HCT116 (cell line): ENCODE data around the gene GPRIN2. TPM values are rescaled to one million over a fixed set of nuclear protein-coding genes. Genes with fewer than 3 reads are reported as not detected.
A peak's percentile ranks its signal among the peaks of the same experiment; 100 is the strongest.

Experiments
- ATAC-seq: fragments of 200-7000 bp; cut with Tn5 transposase; 2 replicates; pipeline ENCODE4 v1.9.1; 2020; ENCODE audit warnings: mild to moderate bottlenecking, moderate library complexity
- BruUV-seq: library from RNA; stranded (reverse); fragments of 400-500 nt; replicated peaks from 2 replicates; lab custom pipeline; 2021; lab: Mats Ljungman, UMichigan
- CTCF ChIA-PET: fragments of 300-600 bp; sonication (Branson Sonifier 250); formaldehyde crosslinking; loops from one replicate; lab custom pipeline; 2021; ENCODE audit warnings: antibody characterized with exemption; lab: Charles Lee
- POLR2A ChIA-PET: fragments of 300-600, 350-600 bp; sonication (Branson Sonifier 250); formaldehyde crosslinking; loops from one replicate; lab custom pipeline; 2021; ENCODE audit warnings: antibody characterized with exemption; lab: Charles Lee
- RAD21 ChIA-PET, 2 experiments: fragments of 300-600 bp; sonication (Branson Sonifier 250); formaldehyde crosslinking; loops; one replicate each; lab custom pipeline; 2023; ENCODE audit warnings: low total read pairs in 2 of 2; ENCODE audit not compliant: uncharacterized antibody in 2 of 2, unreplicated experiment in 2 of 2, low non-redundant PET in 1 of 2; lab: Charles Lee
- DNase-seq: peaks from one replicate; pipeline ENCODE4 v3.0.0-alpha.2; 2010; ENCODE audit warnings: low read depth, low spot score
- H2AFZ ChIP-seq: fragments of 200-600 bp; shearing (Covaris generic), sonication (generic); 2 replicates; pipeline ENCODE4 v1.6.1; 2017; ENCODE audit warnings: low read depth, mixed run types, mixed read lengths, antibody characterized with exemption, low read length; ENCODE audit not compliant: poor library complexity, severe bottlenecking
- H3K27ac ChIP-seq: 2 replicates; pipeline ENCODE4 v1.5.1; 2012; ENCODE audit warnings: low read depth, low read length
- H3K27me3 ChIP-seq: fragments of 200-600 bp; sonication (generic); 2 replicates; pipeline ENCODE4 v1.6.1; 2016; ENCODE audit warnings: mixed run types, low read length, mixed read lengths; ENCODE audit not compliant: insufficient read depth
- H3K36me3 ChIP-seq, 2 experiments: fragments of 200-500 bp in 1 of 2; fragments of 200-600 bp in 1 of 2; sonication (Bioruptor generic) in 1 of 2; sonication (generic) in 1 of 2; 2 replicates each; pipeline versions ENCODE4 v1.5.1 to v1.6.1; 2014 to 2016; ENCODE audit warnings: low read length in 2 of 2, inconsistent platforms in 1 of 2, mixed read lengths in 1 of 2, mixed run types in 1 of 2; ENCODE audit not compliant: insufficient read depth in 2 of 2, control insufficient read depth in 1 of 2
- H3K4me1 ChIP-seq, 2 experiments: fragments of 200-600 bp in 1 of 2; sonication (generic) in 1 of 2; 2 replicates each; pipeline versions ENCODE4 v1.5.1 to v1.6.1; 2012 to 2017; ENCODE audit warnings: low read length in 2 of 2, inconsistent platforms in 1 of 2, mild to moderate bottlenecking in 1 of 2, mixed read lengths in 1 of 2, mixed run types in 1 of 2, moderate library complexity in 1 of 2; ENCODE audit not compliant: insufficient read depth in 2 of 2, control insufficient read depth in 1 of 2
- H3K4me2 ChIP-seq: fragments of 200-600 bp; sonication (generic); 2 replicates; pipeline ENCODE4 v1.6.1; 2017; ENCODE audit warnings: mixed run types, low read length, mixed read lengths
- H3K4me3 ChIP-seq, 2 experiments: fragments of 200-600 bp in 1 of 2; sonication (generic) in 1 of 2; replicated peaks in 1 of 2; 2 replicates each; pipeline ENCODE4 v1.5.1; 2011 to 2016; ENCODE audit warnings: low read length in 2 of 2, control low read depth in 1 of 2, low read depth in 1 of 2, mild to moderate bottlenecking in 1 of 2, mixed read lengths in 1 of 2, mixed run types in 1 of 2
- H3K79me2 ChIP-seq: fragments of 200-600 bp; sonication (generic); 2 replicates; pipeline ENCODE4 v1.6.1; 2017; ENCODE audit warnings: mild to moderate bottlenecking, mixed run types, low read length, moderate library complexity, mixed read lengths; ENCODE audit not compliant: insufficient read depth
- H3K9ac ChIP-seq: fragments of 200-600 bp; sonication (generic); 2 replicates; pipeline ENCODE4 v1.6.1; 2016; ENCODE audit warnings: low read length, mixed read lengths
- H3K9me2 ChIP-seq: fragments of 200-600 bp; sonication (generic), shearing (Covaris generic); 2 replicates; pipeline ENCODE4 v1.6.1; 2017; ENCODE audit warnings: mixed run types, mild to moderate bottlenecking, moderate library complexity; ENCODE audit not compliant: insufficient read depth
- H3K9me3 ChIP-seq, 2 experiments: fragments of 200-500 bp in 1 of 2; fragments of 200-600 bp in 1 of 2; sonication (Bioruptor generic) in 1 of 2; sonication (generic) in 1 of 2; 2 replicates each; pipeline ENCODE4 v1.6.1; 2014 to 2017; ENCODE audit warnings: low read length in 2 of 2, mixed read lengths in 2 of 2, inconsistent platforms in 1 of 2, low read depth in 1 of 2, mild to moderate bottlenecking in 1 of 2, mixed run types in 1 of 2, moderate library complexity in 1 of 2; ENCODE audit not compliant: control insufficient read depth in 1 of 2, insufficient read depth in 1 of 2
- H4K20me1 ChIP-seq: fragments of 200-600 bp; sonication (generic), shearing (Covaris generic); 2 replicates; pipeline ENCODE4 v1.6.1; 2017; ENCODE audit warnings: mixed run types, mild to moderate bottlenecking, moderate library complexity; ENCODE audit not compliant: insufficient read depth
- CBX3 ChIP-seq: IDR thresholded peaks from 2 replicates; pipeline ENCODE4 v1.6.1; 2012; ENCODE audit warnings: low read depth
- CEBPB ChIP-seq: IDR thresholded peaks from 2 replicates; pipeline ENCODE4 v1.6.1; 2012; ENCODE audit warnings: low read depth
- EGR1 ChIP-seq: IDR thresholded peaks from 2 replicates; pipeline ENCODE4 v1.6.1; 2012; ENCODE audit warnings: low read depth
- ELF1 ChIP-seq: IDR thresholded peaks from 2 replicates; pipeline ENCODE4 v1.6.1; 2012; ENCODE audit warnings: low read depth, borderline replicate concordance
- EZH2 ChIP-seq: fragments of 200-600 bp; sonication (generic); IDR thresholded peaks from 2 replicates; pipeline ENCODE4 v1.6.1; 2017; ENCODE audit warnings: antibody characterized with exemption, mixed run types
- RAD21 ChIP-seq: IDR thresholded peaks from 2 replicates; pipeline ENCODE4 v1.6.1; 2012; ENCODE audit warnings: low read depth, mild to moderate bottlenecking
- REST ChIP-seq: IDR thresholded peaks from 2 replicates; pipeline ENCODE4 v1.6.1; 2012; ENCODE audit warnings: low read depth
- SIN3A ChIP-seq: IDR thresholded peaks from 2 replicates; pipeline ENCODE4 v1.6.1; 2012; ENCODE audit warnings: low read depth
- TCF7L2 ChIP-seq: IDR thresholded peaks from 2 replicates; pipeline ENCODE4 v1.7.0; 2011; ENCODE audit warnings: borderline replicate concordance, inconsistent platforms; ENCODE audit not compliant: insufficient read depth, insufficient read length; ENCODE audit errors: extremely low read depth
- YY1 ChIP-seq: IDR thresholded peaks from 2 replicates; pipeline ENCODE4 v1.6.1; 2011; ENCODE audit warnings: low read length, low read depth, moderate library complexity, mild to moderate bottlenecking; ENCODE audit not compliant: insufficient replicate concordance; ENCODE audit errors: extremely low read depth
- ZFX ChIP-seq: fragments of 450-650 bp; IDR thresholded peaks from 2 replicates; pipeline ENCODE4 v1.6.1; 2017
- ZNF274 ChIP-seq: fragments of 200-500 bp; sonication (Bioruptor generic); IDR thresholded peaks from 2 replicates; pipeline ENCODE4 v1.6.1; 2014; ENCODE audit warnings: mild to moderate bottlenecking, low read depth, low read length, inconsistent platforms
- intact Hi-C: fragments of 100-400 bp; cut with micrococcal nuclease; formaldehyde crosslinking; loops from 2 replicates; pipeline ENCODE4 v1.10.0; 2022
- total RNA-seq: library from RNA; stranded (reverse); gene quantifications from one replicate; pipeline ENCODE4 v1.2.1, GENCODE V29; 2021; ENCODE audit not compliant: unreplicated experiment

Gene GPRIN2
- total RNA-seq, 1 experiment from 2014 or later, result 1.7 TPM

DNA sequence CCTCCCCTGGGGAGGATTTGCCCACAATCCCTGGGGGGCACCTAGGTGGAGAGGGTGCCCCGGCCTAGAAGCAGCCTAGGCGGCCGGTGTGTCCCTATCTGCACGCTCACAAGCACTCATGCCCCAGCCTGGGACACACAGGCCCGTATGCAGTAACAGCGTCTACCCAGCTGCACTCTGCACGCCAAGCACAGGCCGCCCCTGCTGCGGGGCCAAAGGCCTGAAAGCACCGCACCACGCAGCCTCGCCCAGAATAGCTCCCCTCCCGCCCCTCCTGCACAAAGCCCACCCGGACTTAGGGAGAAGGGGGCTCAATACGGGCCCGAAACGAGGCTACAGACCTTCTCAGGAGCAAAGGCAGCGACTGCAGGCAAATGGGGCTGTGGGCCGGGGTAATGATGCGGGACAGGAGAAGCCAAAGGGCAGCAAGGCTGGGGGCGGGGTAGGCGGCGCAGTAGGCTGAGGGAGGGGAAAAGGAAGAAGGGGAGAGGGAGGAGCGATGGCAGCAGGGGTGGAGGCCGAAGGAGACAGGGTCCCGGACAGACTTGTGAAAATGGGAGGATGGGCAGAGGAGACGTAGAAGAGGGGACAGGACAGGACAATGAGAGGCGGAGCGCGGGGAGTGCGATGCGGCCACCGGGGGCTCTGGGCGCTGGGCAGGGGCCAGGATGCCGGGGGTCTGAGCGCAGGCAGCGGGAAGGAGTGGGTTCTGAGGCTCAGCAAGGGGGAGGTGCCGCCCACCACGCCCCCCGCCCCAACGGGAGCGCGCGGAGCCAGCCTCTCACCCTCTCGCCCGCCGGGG lies 544 bp downstream of the GPRIN2 start:
- TF ChIP-seq TCF7L2 (no peak), ZNF274 (no peak), EGR1 (no peak), SIN3A (no peak), REST (no peak), CEBPB (no peak), ZFX (no peak), ELF1 (no peak), YY1 (no peak), CBX3 (no peak), EZH2 (no peak), RAD21 (no peak)
- Histone ChIP-seq H3K27ac (peak overlapping the region; percentile 31; the same call in 1 of the 2 replicates), H3K27me3 (peaks cover 5% of the 10 kb centered on the region; the same call in 1 of the 2 replicates), H3K4me1 (peaks cover 0 to 9% of the 10 kb centered on the region in 2 experiments; a peak in 1 of 4 replicates), H3K9me2 (no peaks in the 10 kb centered on the region), H3K4me3 (peak overlapping the region; percentile 35 to 49), H3K4me2 (peak overlapping the region; percentile 68), H3K36me3 (no peaks in the 10 kb centered on the region), H3K9me3 (no peaks in the 10 kb centered on the region), H3K79me2 (no peaks in the 10 kb centered on the region), H3K9ac (peak overlapping the region; percentile 41), H4K20me1 (no peaks in the 10 kb centered on the region), H2AFZ (no peak overlapping the region)
- ATAC-seq, result peak; percentile 46
- DNase-seq, result no peak
- RAD21 ChIA-PET, result no interaction called here
- no TSS peak for BruUV-seq
- intact Hi-C loops, result no loop called here
- POLR2A ChIA-PET, result no interaction called here
- CTCF ChIA-PET, result no interaction called here
